Natural killer cell (primary cell): Measurements from ENCODE around the gene HADHB. TPM values are rescaled to one million over a fixed set of nuclear protein-coding genes. Genes with fewer than 3 reads are reported as not detected.
"Not testable (repeated sequence)": the region's sequence is repeated elsewhere in the genome, so short reads cannot be mapped to it uniquely, and the experiment has no call there.

ENCODE experiments used
- ATAC-seq, 3 donors: fragments of 150-1000 bp in 2 of 3; fragments of 200-7000 bp in 1 of 3; cut with Tn5 transposase; 1 replicate in 1 of 3; 2 replicates in 2 of 3; pipeline ENCODE4 v1.10.0; 2021; ENCODE audit warnings: mild to moderate bottlenecking in 2 of 3, moderate library complexity in 2 of 3
- DNase-seq, 2 donors: peaks; one replicate each; pipeline versions ENCODE4 v3.0.0 to v3.0.0-alpha.2; 2013 to 2021; ENCODE audit warnings: mixed read lengths in 1 of 2
- H3K27ac ChIP-seq: one replicate; pipeline ENCODE4 v1.5.1; 2013; ENCODE audit warnings: mild to moderate bottlenecking, low read length
- H3K27me3 ChIP-seq: one replicate; pipeline ENCODE4 v1.6.1; 2013; ENCODE audit warnings: low read length; ENCODE audit not compliant: control insufficient read depth, insufficient read depth
- H3K36me3 ChIP-seq: one replicate; pipeline ENCODE4 v1.6.1; 2013; ENCODE audit warnings: low read length; ENCODE audit not compliant: control insufficient read depth, insufficient read depth
- H3K4me1 ChIP-seq: one replicate; pipeline ENCODE4 v1.6.1; 2013; ENCODE audit warnings: low read length; ENCODE audit not compliant: control insufficient read depth, insufficient read depth
- H3K4me3 ChIP-seq: one replicate; pipeline ENCODE4 v1.5.1; 2013; ENCODE audit warnings: low read length
- H3K9me3 ChIP-seq: one replicate; pipeline ENCODE4 v1.6.1; 2013; ENCODE audit warnings: low read length; ENCODE audit not compliant: control insufficient read depth, insufficient read depth
- H3K27ac Mint-ChIP-seq, 2 donors: one replicate each; pipeline ENCODE4 v1.8.0; 2022; ENCODE audit warnings: mild to moderate bottlenecking in 2 of 2, mixed read lengths in 2 of 2, moderate library complexity in 1 of 2
- H3K27me3 Mint-ChIP-seq, 2 donors: one replicate each; pipeline ENCODE4 v1.8.0; 2022; ENCODE audit warnings: low read depth in 2 of 2, mixed read lengths in 2 of 2
- H3K36me3 Mint-ChIP-seq: one replicate; pipeline ENCODE4 v1.8.0; 2022; ENCODE audit warnings: mixed read lengths
- H3K4me1 Mint-ChIP-seq, 2 donors: one replicate each; pipeline ENCODE4 v1.8.0; 2022; ENCODE audit warnings: mixed read lengths in 2 of 2
- H3K4me3 Mint-ChIP-seq: one replicate; pipeline ENCODE4 v1.8.0; 2022; ENCODE audit warnings: mild to moderate bottlenecking, moderate library complexity, mixed read lengths
- H3K9me3 Mint-ChIP-seq, 2 donors: one replicate each; pipeline ENCODE4 v1.8.0; 2022; ENCODE audit warnings: mixed read lengths in 2 of 2
- WGBS: methylation state at CpG from one replicate; pipeline ENCODE4 v1.1.7; 2013; ENCODE audit warnings: missing lambda C conversion rate; ENCODE audit not compliant: insufficient coverage; 5-methylcytosine and 5-hydroxymethylcytosine counted together
- intact Hi-C: fragments of 100-400 bp; cut with micrococcal nuclease; formaldehyde crosslinking; loops from one replicate; pipeline ENCODE4 v1.14.2; 2022
- total RNA-seq, 4 donors: library from RNA; stranded (reverse); fragments of 120-200 nt in 1 of 4; gene quantifications; one replicate each; pipeline versions ENCODE4 v1.2.3 to v1.2.4, GENCODE V29; 2013 to 2022
- TF ChIP-seq, protein P1 (sequence below): fragments of 200-600 bp; IDR thresholded peaks from one replicate; pipeline ENCODE4 v1.8.0; 2022; ENCODE audit warnings: antibody characterized with exemption

HADHB gene
- total RNA-seq, 3 donors from 2014 or later (not counting 1 experiment from before 2014, with no cell fraction given): 43.1 to 58.8 (median 53.0) TPM

- no peaks in the 10 kb centered on the region for H3K36me3 Mint-ChIP-seq
- TF ChIP-seq, protein P1, sequence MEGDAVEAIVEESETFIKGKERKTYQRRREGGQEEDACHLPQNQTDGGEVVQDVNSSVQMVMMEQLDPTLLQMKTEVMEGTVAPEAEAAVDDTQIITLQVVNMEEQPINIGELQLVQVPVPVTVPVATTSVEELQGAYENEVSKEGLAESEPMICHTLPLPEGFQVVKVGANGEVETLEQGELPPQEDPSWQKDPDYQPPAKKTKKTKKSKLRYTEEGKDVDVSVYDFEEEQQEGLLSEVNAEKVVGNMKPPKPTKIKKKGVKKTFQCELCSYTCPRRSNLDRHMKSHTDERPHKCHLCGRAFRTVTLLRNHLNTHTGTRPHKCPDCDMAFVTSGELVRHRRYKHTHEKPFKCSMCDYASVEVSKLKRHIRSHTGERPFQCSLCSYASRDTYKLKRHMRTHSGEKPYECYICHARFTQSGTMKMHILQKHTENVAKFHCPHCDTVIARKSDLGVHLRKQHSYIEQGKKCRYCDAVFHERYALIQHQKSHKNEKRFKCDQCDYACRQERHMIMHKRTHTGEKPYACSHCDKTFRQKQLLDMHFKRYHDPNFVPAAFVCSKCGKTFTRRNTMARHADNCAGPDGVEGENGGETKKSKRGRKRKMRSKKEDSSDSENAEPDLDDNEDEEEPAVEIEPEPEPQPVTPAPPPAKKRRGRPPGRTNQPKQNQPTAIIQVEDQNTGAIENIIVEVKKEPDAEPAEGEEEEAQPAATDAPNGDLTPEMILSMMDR: no peak
- WGBS: 91% methylated on average over 6 of the region's 6 CpGs
- no peaks in the 10 kb centered on the region for H3K4me1 Mint-ChIP-seq
- no peak overlapping the region for H3K4me3 ChIP-seq
- no peak overlapping the region for H3K27ac ChIP-seq
- no peaks in the 10 kb centered on the region for H3K36me3 ChIP-seq
- H3K9me3 ChIP-seq: no peaks in the 10 kb centered on the region
- intact Hi-C loops: no loop called here
- H3K27me3 Mint-ChIP-seq: no peaks in the 10 kb centered on the region
- no peaks in the 10 kb centered on the region for H3K27me3 ChIP-seq
- DNase-seq (no peak), ATAC-seq (no peak)
- H3K9me3 Mint-ChIP-seq: no peaks in the 10 kb centered on the region
- peaks cover 20% of the 10 kb centered on the region for H3K4me1 ChIP-seq
- no peak overlapping the region for H3K4me3 Mint-ChIP-seq
- H3K27ac Mint-ChIP-seq: no peak overlapping the region
Measured at GRCh38 chr2:26302846-26303245, 58.1 kb downstream of the HADHB start.

GRCh38 chr2:26305094-26305493, 60.4 kb downstream of the HADHB start:
- H3K4me1 ChIP-seq, H3K36me3 Mint-ChIP-seq, H3K27ac Mint-ChIP-seq, H3K4me3 ChIP-seq, H3K4me1 Mint-ChIP-seq, H3K9me3 ChIP-seq, ATAC-seq, H3K27ac ChIP-seq, intact Hi-C loops, H3K4me3 Mint-ChIP-seq, H3K9me3 Mint-ChIP-seq, H3K27me3 ChIP-seq, H3K36me3 ChIP-seq, DNase-seq, H3K27me3 Mint-ChIP-seq: not testable (repeated sequence)
- 89% methylated on average over 6 of the region's 7 CpGs for WGBS

- Mint-ChIP-seq H3K27me3 (no peaks in the 10 kb centered on the region), H3K4me1 (no peaks in the 10 kb centered on the region), H3K27ac (no peak overlapping the region), H3K4me3 (no peak overlapping the region), H3K9me3 (no peaks in the 10 kb centered on the region), H3K36me3 (no peaks in the 10 kb centered on the region)
- TF ChIP-seq, protein P1: no peak
- no peaks in the 10 kb centered on the region for H3K36me3 ChIP-seq
- H3K9me3 ChIP-seq: no peaks in the 10 kb centered on the region
- ATAC-seq (no peak), DNase-seq (no peak)
- H3K27me3 ChIP-seq: no peaks in the 10 kb centered on the region
- WGBS: 90% methylated on average over 5 of the region's 6 CpGs
- intact Hi-C loops: no loop called here
- H3K4me1 ChIP-seq: peaks cover 2% of the 10 kb centered on the region
- H3K4me3 ChIP-seq: no peak overlapping the region
- H3K27ac ChIP-seq: no peak overlapping the region
Measured at GRCh38 chr2:26305540-26305939, 60.8 kb downstream of the HADHB start.

DNA sequence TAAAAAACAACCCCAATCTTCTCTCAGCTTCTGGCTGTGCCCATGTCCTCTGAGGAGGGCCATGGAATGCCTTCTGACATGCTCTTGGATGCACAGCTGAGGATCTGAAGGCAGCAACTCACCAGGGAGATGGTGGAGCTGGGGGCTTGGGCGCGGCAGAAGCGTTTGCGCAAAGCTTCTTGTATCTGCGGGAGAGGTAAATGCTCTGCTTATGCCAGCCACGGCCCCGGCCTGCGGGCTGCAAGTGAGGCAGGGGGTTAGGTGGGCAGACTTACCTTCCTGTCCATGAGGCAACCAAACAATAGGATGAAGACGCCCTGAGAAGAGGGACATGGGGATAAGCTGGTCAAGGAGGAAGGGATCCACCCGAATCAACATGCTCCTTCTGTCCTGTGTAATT, 65.2 kb downstream of the HADHB start:
- Histone ChIP-seq H3K9me3 (no peaks in the 10 kb centered on the region), H3K27me3 (no peaks in the 10 kb centered on the region), H3K4me3 (no peak overlapping the region), H3K36me3 (no peaks in the 10 kb centered on the region), H3K4me1 (no peaks in the 10 kb centered on the region), H3K27ac (no peak overlapping the region)
- DNase-seq (no peak), ATAC-seq (no peak)
- Mint-ChIP-seq H3K4me1 (no peaks in the 10 kb centered on the region), H3K9me3 (no peaks in the 10 kb centered on the region), H3K36me3 (no peaks in the 10 kb centered on the region), H3K27me3 (no peaks in the 10 kb centered on the region), H3K27ac (no peak overlapping the region), H3K4me3 (no peak overlapping the region)
- intact Hi-C loops: no loop called here
- WGBS: 86% methylated on average over 10 of the region's 10 CpGs
- TF ChIP-seq, protein P1: no peak
